Measurements from ENCODE around the gene NAPB.

DNA sequence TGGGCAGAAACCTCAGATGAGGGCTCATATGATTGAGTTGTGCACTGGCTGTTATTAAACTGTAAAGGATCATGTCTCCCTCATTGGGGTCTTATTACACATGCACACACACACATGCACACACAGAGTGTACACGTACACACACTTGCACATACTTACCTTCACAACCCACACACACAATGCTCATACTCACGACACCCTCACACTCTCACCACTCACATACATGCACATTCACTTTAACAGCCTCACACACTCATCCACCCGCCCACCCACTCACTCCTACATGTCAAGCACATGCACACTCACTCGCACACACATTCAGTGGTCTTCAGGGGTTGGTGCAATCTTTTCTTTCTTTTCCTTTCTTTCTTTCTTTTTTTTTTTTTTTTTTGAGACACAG, 23.6 kb upstream of the NAPB start:
- TF ChIP-seq POLR2A (IDR thresholded peaks at IDR 0.05; ENCODE audit: low read depth, low read length) (no peak), TAF1 (IDR thresholded peaks at IDR 0.05; ENCODE audit: borderline replicate concordance, low read depth, low read length) (no peak)
